Measurements from ENCODE around the gene CAMK4. TPM values are rescaled to one million over a fixed set of nuclear protein-coding genes. Genes with fewer than 3 reads are reported as not detected.

CAMK4 gene
- total and polyA plus RNA-seq, 4 donors: 0.08 to 0.90 (median 0.62) TPM; not detected in 1

- DNase-seq (peak; percentile 48 to 77), ATAC-seq (ENCODE audit: low FRiP score) (no peak)
- no peaks in the 10 kb centered on the region for H3K27me3 ChIP-seq (ENCODE audit: control insufficient read depth in 1 of 2, insufficient read depth in 2 of 2, low read length in 1 of 2)
- H3K36me3 ChIP-seq (ENCODE audit: control insufficient read depth in 1 of 2, insufficient read depth in 2 of 2, low read length in 1 of 2): no peaks in the 10 kb centered on the region
- WGBS, 2 donors: 47 to 50% methylated on average over 12 of the region's 12 CpGs
- intact Hi-C loops (cut with DNase I): loop anchor here (5.0 to 10.0 kb wide), 2 partner anchors 114 to 122 kb away; no protein-coding TSS in a partner anchor
- no peaks in the 10 kb centered on the region for H3K9me3 ChIP-seq (ENCODE audit: control insufficient read depth, low read length)
- no peak overlapping the region for H3K4me3 ChIP-seq (ENCODE audit: low read length in 2 of 2)
- no peak overlapping the region for H3K27ac ChIP-seq (ENCODE audit: low read depth in 1 of 2, low read length in 2 of 2)
- H3K4me1 ChIP-seq (ENCODE audit: control insufficient read depth in 1 of 2, insufficient read depth in 2 of 2, low read length in 2 of 2): no peaks in the 10 kb centered on the region
Measured at GRCh38 chr5:111278858-111279504, 54.8 kb downstream of the CAMK4 start.

GRCh38 chr5:111280282-111280951 lies 56.2 kb downstream of the CAMK4 start:
- DNase-seq (no peak), ATAC-seq (ENCODE audit: low FRiP score) (no peak)
- H3K4me1 ChIP-seq (ENCODE audit: control insufficient read depth in 1 of 2, insufficient read depth in 2 of 2, low read length in 2 of 2): no peaks in the 10 kb centered on the region
- H3K9me3 ChIP-seq (ENCODE audit: control insufficient read depth, low read length): no peaks in the 10 kb centered on the region
- no peak overlapping the region for H3K27ac ChIP-seq (ENCODE audit: low read depth in 1 of 2, low read length in 2 of 2)
- no peak overlapping the region for H3K4me3 ChIP-seq (ENCODE audit: low read length in 2 of 2)
- no peaks in the 10 kb centered on the region for H3K36me3 ChIP-seq (ENCODE audit: control insufficient read depth in 1 of 2, insufficient read depth in 2 of 2, low read length in 1 of 2)
- no peaks in the 10 kb centered on the region for H3K27me3 ChIP-seq (ENCODE audit: control insufficient read depth in 1 of 2, insufficient read depth in 2 of 2, low read length in 1 of 2)
- intact Hi-C loops (cut with DNase I): no loop called here
- WGBS, 2 donors: 39 to 45% methylated on average over 6 of the region's 6 CpGs

GRCh38 chr5:111282798-111283197 lies 58.6 kb downstream of the CAMK4 start:
- intact Hi-C loops (cut with DNase I): no loop called here
- Histone ChIP-seq H3K9me3 (ENCODE audit: control insufficient read depth, low read length) (no peaks in the 10 kb centered on the region), H3K36me3 (ENCODE audit: control insufficient read depth in 1 of 2, insufficient read depth in 2 of 2, low read length in 1 of 2) (no peaks in the 10 kb centered on the region), H3K4me3 (ENCODE audit: low read length in 2 of 2) (no peak overlapping the region), H3K27me3 (ENCODE audit: control insufficient read depth in 1 of 2, insufficient read depth in 2 of 2, low read length in 1 of 2) (no peaks in the 10 kb centered on the region), H3K4me1 (ENCODE audit: control insufficient read depth in 1 of 2, insufficient read depth in 2 of 2, low read length in 2 of 2) (no peaks in the 10 kb centered on the region), H3K27ac (ENCODE audit: low read depth in 1 of 2, low read length in 2 of 2) (no peak overlapping the region)
- DNase-seq (no peak), ATAC-seq (ENCODE audit: low FRiP score) (no peak)
- 93 to 96% methylated on average over 3 of the region's 3 CpGs for WGBS, 2 donors

GRCh38 chr5:111284825-111285224 lies 60.6 kb downstream of the CAMK4 start:
- Histone ChIP-seq H3K27me3 (ENCODE audit: control insufficient read depth in 1 of 2, insufficient read depth in 2 of 2, low read length in 1 of 2) (no peaks in the 10 kb centered on the region), H3K27ac (ENCODE audit: low read depth in 1 of 2, low read length in 2 of 2) (no peak overlapping the region), H3K9me3 (ENCODE audit: control insufficient read depth, low read length) (no peaks in the 10 kb centered on the region), H3K4me1 (ENCODE audit: control insufficient read depth in 1 of 2, insufficient read depth in 2 of 2, low read length in 2 of 2) (no peaks in the 10 kb centered on the region), H3K4me3 (ENCODE audit: low read length in 2 of 2) (no peak overlapping the region), H3K36me3 (ENCODE audit: control insufficient read depth in 1 of 2, insufficient read depth in 2 of 2, low read length in 1 of 2) (no peaks in the 10 kb centered on the region)
- intact Hi-C loops (cut with DNase I): no loop called here
- DNase-seq (no peak), ATAC-seq (ENCODE audit: low FRiP score) (no peak)
- WGBS, 2 donors: 52 to 63% methylated on average over 2 of the region's 2 CpGs

- no peak for DNase-seq
- Histone ChIP-seq H3K4me1 (ENCODE audit: control insufficient read depth in 1 of 2, insufficient read depth in 2 of 2, low read length in 2 of 2) (no peaks in the 10 kb centered on the region), H3K27me3 (ENCODE audit: control insufficient read depth in 1 of 2, insufficient read depth in 2 of 2, low read length in 1 of 2) (no peaks in the 10 kb centered on the region), H3K4me3 (ENCODE audit: low read length in 2 of 2) (no peak overlapping the region), H3K9me3 (ENCODE audit: control insufficient read depth, low read length) (peaks cover 2% of the 10 kb centered on the region), H3K36me3 (ENCODE audit: control insufficient read depth in 1 of 2, insufficient read depth in 2 of 2, low read length in 1 of 2) (no peaks in the 10 kb centered on the region), H3K27ac (ENCODE audit: low read depth in 1 of 2, low read length in 2 of 2) (no peak overlapping the region)
- ATAC-seq (ENCODE audit: low FRiP score): no peak
- intact Hi-C loops (cut with DNase I): no loop called here
Measured at GRCh38 chr5:111294551-111294950, 70.4 kb downstream of the CAMK4 start.

- intact Hi-C loops (cut with DNase I): no loop called here
- DNase-seq: no peak
- Histone ChIP-seq H3K4me1 (ENCODE audit: control insufficient read depth in 1 of 2, insufficient read depth in 2 of 2, low read length in 2 of 2) (no peaks in the 10 kb centered on the region), H3K27ac (ENCODE audit: low read depth in 1 of 2, low read length in 2 of 2) (no peak overlapping the region), H3K4me3 (ENCODE audit: low read length in 2 of 2) (no peak overlapping the region), H3K9me3 (ENCODE audit: control insufficient read depth, low read length) (peaks cover 2% of the 10 kb centered on the region), H3K27me3 (ENCODE audit: control insufficient read depth in 1 of 2, insufficient read depth in 2 of 2, low read length in 1 of 2) (no peaks in the 10 kb centered on the region), H3K36me3 (ENCODE audit: control insufficient read depth in 1 of 2, insufficient read depth in 2 of 2, low read length in 1 of 2) (no peaks in the 10 kb centered on the region)
- WGBS, 2 donors: 87% methylated on average over 3 of the region's 3 CpGs
- no peak for ATAC-seq (ENCODE audit: low FRiP score)
Measured at GRCh38 chr5:111295649-111296048, 71.5 kb downstream of the CAMK4 start.

GRCh38 chr5:111296570-111296969 lies 72.4 kb downstream of the CAMK4 start:
- DNase-seq (no peak), ATAC-seq (ENCODE audit: low FRiP score) (no peak)
- Histone ChIP-seq H3K4me3 (ENCODE audit: low read length in 2 of 2) (no peak overlapping the region), H3K4me1 (ENCODE audit: control insufficient read depth in 1 of 2, insufficient read depth in 2 of 2, low read length in 2 of 2) (no peaks in the 10 kb centered on the region), H3K36me3 (ENCODE audit: control insufficient read depth in 1 of 2, insufficient read depth in 2 of 2, low read length in 1 of 2) (no peaks in the 10 kb centered on the region), H3K27ac (ENCODE audit: low read depth in 1 of 2, low read length in 2 of 2) (no peak overlapping the region), H3K9me3 (ENCODE audit: control insufficient read depth, low read length) (peaks cover 2% of the 10 kb centered on the region), H3K27me3 (ENCODE audit: control insufficient read depth in 1 of 2, insufficient read depth in 2 of 2, low read length in 1 of 2) (no peaks in the 10 kb centered on the region)
- 85 to 86% methylated on average over 3 of the region's 3 CpGs for WGBS, 2 donors
- intact Hi-C loops (cut with DNase I): no loop called here

GRCh38 chr5:111299067-111299481 lies 74.9 kb downstream of the CAMK4 start:
- no peaks in the 10 kb centered on the region for H3K36me3 ChIP-seq (ENCODE audit: control insufficient read depth in 1 of 2, insufficient read depth in 2 of 2, low read length in 1 of 2)
- ATAC-seq (ENCODE audit: low FRiP score): no peak

GRCh38 chr5:111299831-111300432 lies 75.7 kb downstream of the CAMK4 start:
- Histone ChIP-seq H3K4me3 (ENCODE audit: low read length in 2 of 2) (no peak overlapping the region), H3K27ac (ENCODE audit: low read depth in 1 of 2, low read length in 2 of 2) (no peak overlapping the region), H3K27me3 (ENCODE audit: control insufficient read depth in 1 of 2, insufficient read depth in 2 of 2, low read length in 1 of 2) (no peaks in the 10 kb centered on the region), H3K9me3 (ENCODE audit: control insufficient read depth, low read length) (peaks cover 2% of the 10 kb centered on the region), H3K36me3 (ENCODE audit: control insufficient read depth in 1 of 2, insufficient read depth in 2 of 2, low read length in 1 of 2) (no peaks in the 10 kb centered on the region), H3K4me1 (ENCODE audit: control insufficient read depth in 1 of 2, insufficient read depth in 2 of 2, low read length in 2 of 2) (no peaks in the 10 kb centered on the region)
- intact Hi-C loops (cut with DNase I): no loop called here
- ATAC-seq (ENCODE audit: low FRiP score): no peak
- DNase-seq: no peak
- 85 to 87% methylated on average over 3 of the region's 3 CpGs for WGBS, 2 donors

More at GRCh38 chr5:111299067-111299481, 74.9 kb downstream of the CAMK4 start:
- Histone ChIP-seq H3K27ac (ENCODE audit: low read depth in 1 of 2, low read length in 2 of 2) (no peak overlapping the region), H3K27me3 (ENCODE audit: control insufficient read depth in 1 of 2, insufficient read depth in 2 of 2, low read length in 1 of 2) (no peaks in the 10 kb centered on the region), H3K4me3 (ENCODE audit: low read length in 2 of 2) (no peak overlapping the region), H3K9me3 (ENCODE audit: control insufficient read depth, low read length) (peaks cover 2% of the 10 kb centered on the region), H3K4me1 (ENCODE audit: control insufficient read depth in 1 of 2, insufficient read depth in 2 of 2, low read length in 2 of 2) (no peaks in the 10 kb centered on the region)
- intact Hi-C loops (cut with DNase I): no loop called here
- no peak for DNase-seq
- 89 to 90% methylated on average over 7 of the region's 7 CpGs for WGBS, 2 donors

Data from aorta (tissue), 5 donors.